HUDEP-2 (cell line): ENCODE measurements around the gene EXOSC7.
"Not testable (repeated sequence)": the region's sequence is repeated elsewhere in the genome, so short reads cannot be mapped to it uniquely, and the experiment has no call there.

ENCODE experiments used
- DNase-seq, 76 experiments: peaks; one replicate each; lab custom pipeline; 2025; ENCODE audit not compliant: unreplicated experiment in 76 of 76; lab: John Stamatoyannopoulos, UW

The EXOSC7 gene

GRCh38 chr3:44961888-44962287 is 14.2 kb upstream of the EXOSC7 start:
- no peak for DNase-seq

- no peak for DNase-seq
Measured at GRCh38 chr3:44962621-44963393, 13.2 kb upstream of the EXOSC7 start.

- DNase-seq, result no peak
Measured at GRCh38 chr3:44963571-44964325, 12.3 kb upstream of the EXOSC7 start.

- DNase-seq, result no peak
Measured at GRCh38 chr3:44965165-44965564, 10.9 kb upstream of the EXOSC7 start.

- peak in 19 of 76 experiments; percentile 6 to 44 (median 27) for DNase-seq
Measured at GRCh38 chr3:44966795-44967278, 9.2 kb upstream of the EXOSC7 start.

- peak in 64 of 76 experiments; percentile 3 to 74 (median 40) for DNase-seq
Measured at GRCh38 chr3:44968447-44968858, 7.6 kb upstream of the EXOSC7 start.

GRCh38 chr3:44969154-44969827 is 6.8 kb upstream of the EXOSC7 start:
- DNase-seq, result peak in 5 of 76 experiments; percentile 5 to 22 (median 13)

- DNase-seq, result no peak
Measured at GRCh38 chr3:44969828-44970179, 6.2 kb upstream of the EXOSC7 start.

- no peak for DNase-seq
Measured at GRCh38 chr3:44970926-44971490, 5.0 kb upstream of the EXOSC7 start.

GRCh38 chr3:44974416-44974815 is 1.6 kb upstream of the EXOSC7 start:
- no peak for DNase-seq

GRCh38 chr3:44981220-44981619 is 5.2 kb downstream of the EXOSC7 start:
- peak in 1 of 76 experiments; percentile 18 for DNase-seq

GRCh38 chr3:44981751-44982150 is 5.7 kb downstream of the EXOSC7 start:
- DNase-seq, result peak in 5 of 76 experiments; percentile 3 to 8 (median 6)

GRCh38 chr3:44982817-44983216 is 6.8 kb downstream of the EXOSC7 start:
- DNase-seq, result no peak

- DNase-seq, result peak in 6 of 76 experiments; percentile 10 to 29 (median 16)
Measured at GRCh38 chr3:44983484-44983941, 7.5 kb downstream of the EXOSC7 start.

GRCh38 chr3:44984335-44984734 is 8.3 kb downstream of the EXOSC7 start:
- DNase-seq, result no peak

GRCh38 chr3:44986330-44986729 is 10.3 kb downstream of the EXOSC7 start:
- not testable (repeated sequence) for DNase-seq

GRCh38 chr3:44987332-44987731 is 11.3 kb downstream of the EXOSC7 start:
- no peak for DNase-seq

GRCh38 chr3:44988073-44988472 is 12.0 kb downstream of the EXOSC7 start:
- DNase-seq, result peak in 15 of 76 experiments; percentile 5 to 36 (median 21)

GRCh38 chr3:44989141-44989540 is 13.1 kb downstream of the EXOSC7 start:
- DNase-seq, result no peak

- DNase-seq, result no peak
Measured at GRCh38 chr3:44989636-44990373, 13.8 kb downstream of the EXOSC7 start.
